GM21423 (cell line): Measurements from ENCODE around the gene DNAH8.

Experiments
- ATAC-seq: cut with Tn5 transposase; IDR thresholded peaks from one replicate; pipeline ENCODE4 v1.9.1; 2021; ENCODE audit warnings: mild to moderate bottlenecking, moderate library complexity; ENCODE audit not compliant: unreplicated experiment

DNAH8 gene, protein sequence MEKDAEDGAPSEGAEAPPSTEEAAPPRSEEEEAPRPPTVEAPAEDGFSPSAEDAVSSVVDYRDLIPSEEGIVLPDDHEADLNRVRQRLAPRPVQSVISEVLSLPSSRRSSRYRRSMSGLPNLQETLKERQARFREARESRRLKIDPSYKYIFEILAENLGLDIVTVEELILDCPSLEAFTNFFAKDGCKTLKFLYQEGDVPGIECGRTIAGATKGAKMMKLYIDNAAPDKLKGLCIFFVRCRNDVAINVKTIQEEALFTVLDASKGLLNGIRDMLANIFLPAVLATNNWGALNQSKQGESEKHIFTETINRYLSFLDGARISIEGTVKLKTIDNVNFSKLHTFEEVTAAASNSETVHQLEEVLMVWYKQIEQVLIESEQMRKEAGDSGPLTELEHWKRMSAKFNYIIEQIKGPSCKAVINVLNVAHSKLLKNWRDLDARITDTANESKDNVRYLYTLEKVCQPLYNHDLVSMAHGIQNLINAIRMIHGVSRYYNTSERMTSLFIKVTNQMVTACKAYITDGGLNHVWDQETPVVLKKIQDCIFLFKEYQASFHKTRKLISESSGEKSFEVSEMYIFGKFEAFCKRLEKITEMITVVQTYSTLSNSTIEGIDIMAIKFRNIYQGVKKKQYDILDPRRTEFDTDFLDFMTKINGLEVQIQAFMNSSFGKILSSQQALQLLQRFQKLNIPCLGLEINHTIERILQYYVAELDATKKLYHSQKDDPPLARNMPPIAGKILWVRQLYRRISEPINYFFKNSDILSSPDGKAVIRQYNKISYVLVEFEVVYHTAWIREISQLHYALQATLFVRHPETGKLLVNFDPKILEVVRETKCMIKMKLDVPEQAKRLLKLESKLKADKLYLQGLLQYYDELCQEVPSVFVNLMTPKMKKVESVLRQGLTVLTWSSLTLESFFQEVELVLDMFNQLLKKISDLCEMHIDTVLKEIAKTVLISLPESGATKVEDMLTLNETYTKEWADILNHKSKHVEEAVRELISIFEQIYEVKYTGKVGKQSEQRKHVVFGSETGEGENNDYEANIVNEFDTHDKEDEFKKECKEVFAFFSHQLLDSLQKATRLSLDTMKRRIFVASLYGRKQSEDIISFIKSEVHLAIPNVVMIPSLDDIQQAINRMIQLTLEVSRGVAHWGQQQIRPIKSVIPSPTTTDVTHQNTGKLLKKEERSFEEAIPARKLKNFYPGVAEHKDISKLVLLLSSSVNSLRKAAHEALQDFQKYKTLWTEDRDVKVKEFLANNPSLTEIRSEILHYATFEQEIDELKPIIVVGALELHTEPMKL (N-terminal part only)

GRCh38 chr6:38715016-38715689 is at the start of gene DNAH8:
TSS of gene DNAH8 (plus strand) at chr6:38715311. CDS start at chr6:38722810, 7,499 bp downstream.
- ATAC-seq, result no peak

DNA sequence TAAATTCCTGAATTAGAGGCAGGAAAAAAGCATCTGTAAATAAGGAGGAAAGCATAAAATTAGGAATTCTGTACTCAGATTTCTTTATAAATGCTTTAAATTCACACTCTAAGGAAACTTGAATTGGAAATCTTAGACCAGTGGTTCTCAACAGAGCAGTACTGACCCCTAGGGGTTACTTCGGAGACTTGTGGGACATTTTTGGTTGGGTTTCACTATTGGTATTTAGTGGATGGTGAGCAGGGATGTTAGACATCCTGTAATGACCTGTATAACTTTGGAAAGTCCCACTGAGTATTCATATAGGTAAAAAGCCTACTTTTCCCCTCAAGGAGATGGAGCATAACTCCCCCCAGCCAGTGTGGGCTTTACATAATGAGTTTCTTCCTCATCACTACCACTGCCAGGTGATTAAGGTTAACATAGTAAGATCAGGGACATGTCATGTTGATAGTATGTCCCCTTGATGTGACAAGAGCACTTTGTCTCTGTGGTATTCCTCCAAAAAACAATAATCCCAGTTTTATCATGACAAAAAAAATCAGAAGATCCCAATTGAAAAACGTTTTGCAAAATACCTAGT is 43.1 kb upstream of the DNAH8 start:
- peak; percentile 82 for ATAC-seq

- ATAC-seq, result no peak
These were observed 41.5 kb upstream of the DNAH8 start for GRCh38 chr6:38673397-38674165.

DNA sequence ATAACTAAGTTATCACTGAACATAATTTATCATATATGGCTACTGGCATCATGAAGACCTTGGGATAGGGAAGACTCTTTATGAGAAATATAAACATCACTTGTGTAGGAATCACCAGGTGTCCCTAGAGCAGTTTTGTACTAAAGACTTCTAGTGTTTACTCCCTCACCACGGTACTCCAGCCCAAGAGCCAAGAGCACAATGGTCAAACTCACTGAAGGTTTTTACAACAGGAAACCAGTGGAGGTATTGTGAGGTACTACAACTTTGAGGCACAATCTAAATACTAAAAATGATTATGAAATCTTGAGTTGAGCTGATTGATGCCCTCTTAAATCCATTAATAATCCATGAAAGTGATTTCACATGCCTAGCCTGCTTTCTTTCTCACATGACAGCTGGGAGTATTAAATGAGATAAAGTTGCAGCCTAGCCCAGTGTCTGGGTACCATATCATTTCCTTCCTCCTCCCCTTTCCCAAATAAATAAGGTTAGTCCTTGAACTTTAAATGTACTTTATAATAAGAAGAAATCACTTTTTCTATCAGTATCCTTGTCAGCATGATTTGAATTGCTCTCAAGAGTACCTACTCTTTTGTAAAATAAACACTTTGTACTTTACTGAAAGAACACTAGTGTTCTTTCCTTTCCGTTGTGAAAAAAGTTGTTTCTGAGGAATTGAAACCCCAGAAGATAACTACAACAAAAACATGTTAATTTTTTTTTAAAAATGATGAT is 38.7 kb upstream of the DNAH8 start:
- peak; percentile 25 for ATAC-seq

- ATAC-seq, result peak; percentile 11
These were observed 38.1 kb upstream of the DNAH8 start for GRCh38 chr6:38676974-38677544.

- ATAC-seq, result no peak
These were observed 36.8 kb upstream of the DNAH8 start for GRCh38 chr6:38678178-38678760.

DNA sequence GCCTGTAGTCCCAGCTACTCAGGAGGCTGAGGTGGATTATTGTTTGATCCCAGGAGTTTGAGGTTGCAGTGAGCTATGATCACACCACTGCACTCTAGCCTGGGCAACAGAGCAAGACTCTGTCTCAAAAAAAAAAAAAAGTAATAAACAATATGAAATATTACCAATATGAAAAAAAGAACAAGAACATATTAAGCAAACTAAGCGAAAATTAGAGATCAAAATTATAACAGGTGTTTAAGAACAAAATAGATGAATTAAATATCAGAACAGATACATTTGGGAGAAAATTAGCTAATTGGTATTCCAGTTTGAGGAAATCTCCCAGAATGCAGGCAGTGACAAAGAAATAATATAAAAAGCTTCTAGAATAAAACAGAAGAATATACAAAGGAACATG is 35.4 kb upstream of the DNAH8 start:
- no peak for ATAC-seq

- ATAC-seq, result no peak
These were observed 33.3 kb upstream of the DNAH8 start for GRCh38 chr6:38681850-38682249.

DNA sequence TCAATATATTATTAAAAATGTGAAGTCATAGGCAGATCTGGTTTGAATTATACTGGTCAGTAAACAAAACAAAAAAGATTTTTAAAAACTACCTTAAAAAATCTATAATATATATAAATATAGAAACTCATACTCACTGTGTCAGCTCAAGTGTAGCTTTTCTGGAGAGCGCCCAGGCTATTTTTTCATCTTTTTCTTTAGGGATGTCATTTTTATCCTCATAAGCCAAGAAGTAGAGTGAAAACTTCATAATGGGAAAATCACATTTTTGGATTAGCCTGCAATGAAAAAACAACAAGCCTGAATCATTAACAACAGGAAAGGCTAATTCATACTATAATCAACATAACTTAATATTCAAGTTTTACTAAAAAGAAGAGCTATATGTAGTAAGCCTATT is 30.9 kb upstream of the DNAH8 start:
- no peak for ATAC-seq

DNA sequence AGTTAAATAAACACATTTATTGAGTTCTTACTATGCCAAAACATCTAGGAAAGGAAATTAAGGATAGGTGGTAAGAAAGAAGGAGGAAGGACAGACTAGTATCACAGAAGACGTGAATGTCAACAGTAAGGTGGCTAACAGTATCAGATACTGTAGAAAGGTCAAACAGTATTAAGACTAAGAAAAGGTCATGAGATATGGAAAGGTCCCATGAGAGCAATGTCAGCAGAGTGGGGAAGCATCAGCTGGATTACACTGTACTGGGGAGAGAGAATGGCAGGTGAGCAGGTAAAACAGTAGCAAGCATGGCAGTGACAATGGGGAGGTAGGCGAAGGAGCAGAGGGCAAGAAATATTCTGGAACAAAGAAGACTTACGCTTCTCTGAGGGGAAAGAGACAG is 30.2 kb upstream of the DNAH8 start:
- no peak for ATAC-seq

GRCh38 chr6:38686270-38687042 is 28.7 kb upstream of the DNAH8 start:
- no peak for ATAC-seq

GRCh38 chr6:38687043-38687353 is 28.1 kb upstream of the DNAH8 start:
- no peak for ATAC-seq

DNA sequence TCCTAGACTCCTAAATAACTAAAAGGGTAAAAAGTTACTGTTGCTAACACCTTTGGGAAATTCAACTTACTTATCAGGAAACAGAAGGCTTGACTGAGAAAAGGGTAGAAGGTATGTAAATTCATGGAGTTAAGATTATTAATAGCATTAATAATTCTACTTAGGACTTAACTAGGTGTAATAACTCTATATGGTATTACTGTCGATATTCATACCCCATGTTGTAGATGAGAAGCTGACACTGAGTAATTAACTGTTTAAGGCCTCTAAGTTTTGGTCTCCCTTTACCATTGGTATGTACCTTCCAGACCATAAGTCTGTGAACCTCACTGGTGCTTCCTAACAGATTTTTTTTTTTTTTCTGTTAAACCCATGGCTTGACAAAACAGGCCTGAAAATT is 27.6 kb upstream of the DNAH8 start:
- no peak for ATAC-seq

DNA sequence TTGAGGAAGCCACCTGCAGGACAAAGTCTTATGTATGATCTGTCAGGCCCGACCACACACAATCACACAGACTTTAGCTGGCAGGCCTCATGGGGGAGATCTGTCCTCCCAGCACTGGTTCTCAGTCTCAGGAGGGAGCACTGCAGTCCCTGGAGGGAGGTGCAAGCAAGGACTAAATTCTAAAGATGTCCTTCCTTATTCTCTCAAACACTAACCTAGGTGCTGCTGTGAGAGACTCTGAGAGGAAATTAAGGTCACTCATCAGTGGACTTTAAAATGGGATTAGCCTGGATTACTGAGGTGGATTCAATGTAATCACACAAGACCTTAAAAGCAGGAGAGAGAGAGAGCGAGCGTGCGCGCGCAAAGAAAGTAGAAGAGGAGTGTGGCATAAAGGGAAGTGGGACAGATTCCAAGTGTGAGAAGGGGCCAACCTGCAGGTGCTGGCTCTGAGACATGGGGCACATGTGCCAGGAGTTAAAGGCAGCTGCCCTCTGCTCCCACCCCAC is 26.5 kb upstream of the DNAH8 start:
- peak; percentile 72 for ATAC-seq

DNA sequence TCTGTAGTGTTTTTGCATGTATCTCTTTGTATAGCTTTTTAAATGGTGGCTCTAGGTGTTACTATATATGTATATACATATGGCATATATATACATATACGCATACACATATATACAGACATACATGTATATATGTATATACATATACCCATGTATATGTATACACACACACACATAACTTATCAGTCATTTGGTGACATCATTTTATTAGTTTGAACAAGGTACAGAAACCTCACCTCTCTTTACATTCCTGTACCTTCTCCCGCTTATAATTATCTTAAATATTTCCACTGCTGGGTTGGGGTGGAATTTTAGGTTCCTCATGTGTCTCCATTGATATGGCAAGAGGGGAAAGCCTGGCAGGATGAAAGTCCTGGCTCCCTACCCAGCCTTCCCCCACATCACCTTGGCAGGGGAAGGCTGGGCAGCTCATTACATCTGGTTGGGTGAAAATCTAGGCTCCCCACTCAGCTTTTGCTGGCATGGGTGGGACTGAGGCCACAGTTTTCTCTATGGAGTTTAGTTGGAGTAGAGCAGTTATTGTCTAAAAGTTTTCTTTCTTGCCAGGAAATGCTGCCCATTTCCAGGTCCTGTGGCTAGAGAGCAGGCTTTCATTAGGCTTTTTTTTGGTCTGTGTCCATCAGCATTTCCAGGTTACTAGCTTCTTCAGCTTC is 19.7 kb upstream of the DNAH8 start:
- ATAC-seq, result no peak

DNA sequence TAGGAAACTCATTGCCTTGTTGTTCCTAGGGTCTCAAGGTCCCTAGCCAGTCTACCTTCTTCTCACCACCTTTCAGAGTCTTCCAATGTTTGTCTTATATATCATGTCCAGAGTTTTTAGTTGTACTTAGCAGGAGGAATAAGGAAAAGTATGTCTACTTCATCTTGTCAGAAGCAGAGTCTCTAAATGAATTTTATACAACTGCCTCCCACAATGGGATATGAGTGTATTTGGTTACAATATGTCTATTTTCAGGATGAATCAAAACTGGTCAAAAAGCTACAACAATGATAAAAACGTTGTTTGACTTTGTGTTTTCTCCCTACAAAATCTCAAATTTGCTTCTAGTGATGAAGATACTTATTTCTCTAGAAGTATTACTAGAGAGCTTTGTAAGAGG is 19.2 kb upstream of the DNAH8 start:
- no peak for ATAC-seq

- ATAC-seq, result no peak
These were observed 18.8 kb upstream of the DNAH8 start for GRCh38 chr6:38696345-38696744.
